Panc1 (cell line): ENCODE results near the gene VIPR2.

Source experiments
- CTCF ChIP-seq: fragments of 450-650 bp; IDR thresholded peaks from 2 replicates; pipeline ENCODE4 v1.5.1; 2017; ENCODE audit warnings: mild to moderate bottlenecking
- REST ChIP-seq, 2 experiments: IDR thresholded peaks; 2 replicates each; pipeline ENCODE4 v1.6.1; 2011 to 2012; ENCODE audit warnings: low read depth in 2 of 2, control low read depth in 1 of 2, low read length in 1 of 2, mild to moderate bottlenecking in 1 of 2, moderate library complexity in 1 of 2; ENCODE audit not compliant: insufficient read depth in 1 of 2
- SIN3A ChIP-seq: IDR thresholded peaks from 2 replicates; pipeline ENCODE4 v1.6.1; 2012; ENCODE audit warnings: low read depth, mild to moderate bottlenecking, low read length, moderate library complexity, borderline replicate concordance; ENCODE audit not compliant: insufficient read depth
- TCF7L2 ChIP-seq: IDR thresholded peaks from 2 replicates; pipeline ENCODE4 v1.6.1; 2011; ENCODE audit warnings: mild to moderate bottlenecking, low read depth, low read length, inconsistent platforms

GRCh38 chr7:159121068-159121467, 23.6 kb downstream of the VIPR2 start:
- no peak for TF ChIP-seq TCF7L2
- no peak for TF ChIP-seq CTCF
- no peak for TF ChIP-seq REST (IDR thresholded peaks at IDR 0.05; ENCODE audit: insufficient read depth in 1 of 2, low read depth in 2 of 2, low read length in 1 of 2)
- TF ChIP-seq SIN3A: no peak
